ENCODE measurements around the gene HLCS. TPM values are rescaled to one million over a fixed set of nuclear protein-coding genes. Genes with fewer than 3 reads are reported as not detected.
A peak's percentile ranks its signal among the peaks of the same experiment; 100 is the strongest.

The HLCS gene
- total RNA-seq, 1 donor from 2014 or later = 6.9 TPM

DNA sequence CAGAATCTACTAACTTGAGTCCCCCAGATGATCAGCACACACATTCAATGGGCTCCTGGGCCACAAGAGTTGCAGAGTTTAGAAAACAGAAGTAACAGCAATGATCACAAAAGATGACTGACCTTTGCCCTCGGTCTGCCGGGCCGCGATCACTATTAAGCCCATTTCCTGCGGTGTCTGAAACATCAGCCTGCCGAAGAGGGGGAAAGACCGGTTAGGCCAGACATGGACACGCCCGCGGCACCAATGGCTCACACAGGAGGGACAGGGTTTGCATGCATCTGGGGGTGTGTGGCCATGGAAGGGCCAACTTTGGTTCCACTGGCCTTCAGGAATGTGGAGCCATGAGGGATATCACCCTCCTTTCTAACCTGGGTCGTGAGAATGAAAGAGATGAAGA lies 199.4 kb downstream of the HLCS start:
- intact Hi-C loops (cut with DNase I) = no loop called here
- DNase-seq (ENCODE audit: low spot score) = no peak

DNA sequence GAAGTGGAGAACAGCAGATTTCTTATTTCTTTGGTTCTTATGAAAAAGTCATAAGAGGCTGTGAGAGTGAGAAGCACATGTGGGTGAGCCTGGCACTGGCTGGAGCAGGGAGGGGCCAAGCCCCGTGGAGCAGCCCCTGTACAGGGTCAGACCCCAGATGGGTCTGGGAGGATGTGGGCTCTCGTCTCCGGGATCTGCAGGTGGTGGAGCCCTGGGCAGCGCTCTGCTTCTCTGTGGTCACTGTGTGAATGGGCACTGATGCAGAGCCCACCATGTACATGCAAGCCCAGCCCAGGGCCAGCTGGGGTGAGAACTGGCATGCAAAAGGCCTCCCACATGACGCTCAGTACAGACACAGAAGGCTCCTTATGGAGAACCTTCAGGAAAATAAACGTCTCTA lies 200.0 kb downstream of the HLCS start:
- no peak for DNase-seq (ENCODE audit: low spot score)
- intact Hi-C loops (cut with DNase I) = no loop called here

DNA sequence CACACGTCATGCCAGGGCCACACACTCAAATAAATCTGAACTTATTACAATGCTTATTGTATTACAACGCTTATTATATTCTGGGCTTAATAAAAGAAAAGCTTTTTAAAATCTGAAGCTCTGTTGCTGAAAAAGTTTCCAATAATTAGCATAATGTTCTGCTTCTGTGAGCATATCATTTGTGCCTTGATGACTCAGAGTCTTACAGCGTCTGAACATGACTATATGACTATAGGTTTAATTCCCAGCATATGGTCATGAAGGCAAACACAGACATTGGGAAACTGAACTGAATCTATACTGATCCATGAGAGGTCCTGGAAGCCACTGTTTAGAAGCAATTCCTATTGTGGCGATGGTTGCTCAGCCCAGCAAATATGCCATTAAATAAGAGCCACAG lies 201.2 kb downstream of the HLCS start:
- no peak for DNase-seq (ENCODE audit: low spot score)
- intact Hi-C loops (cut with DNase I) = no loop called here

DNA sequence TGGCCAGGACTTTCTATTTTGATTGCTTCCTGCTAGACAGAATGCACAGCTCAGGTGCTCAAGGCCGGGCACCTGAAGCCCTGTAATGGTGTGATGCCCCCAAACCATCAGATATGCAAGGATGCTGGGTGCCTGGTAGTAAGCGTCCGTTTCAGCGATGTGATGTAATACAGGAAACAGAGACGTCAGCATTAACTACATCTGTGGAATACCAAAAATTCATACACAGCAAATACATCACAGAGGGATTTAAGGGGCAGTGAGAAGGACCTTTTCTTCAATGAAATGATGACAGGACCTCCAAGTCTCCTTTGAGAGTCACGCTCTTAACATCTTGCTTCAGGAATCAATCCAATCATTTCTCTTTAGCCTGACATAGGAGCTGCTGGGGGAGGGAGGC lies 203.2 kb downstream of the HLCS start:
- intact Hi-C loops (cut with DNase I) = no loop called here
- no peak for DNase-seq (ENCODE audit: low spot score)

DNA sequence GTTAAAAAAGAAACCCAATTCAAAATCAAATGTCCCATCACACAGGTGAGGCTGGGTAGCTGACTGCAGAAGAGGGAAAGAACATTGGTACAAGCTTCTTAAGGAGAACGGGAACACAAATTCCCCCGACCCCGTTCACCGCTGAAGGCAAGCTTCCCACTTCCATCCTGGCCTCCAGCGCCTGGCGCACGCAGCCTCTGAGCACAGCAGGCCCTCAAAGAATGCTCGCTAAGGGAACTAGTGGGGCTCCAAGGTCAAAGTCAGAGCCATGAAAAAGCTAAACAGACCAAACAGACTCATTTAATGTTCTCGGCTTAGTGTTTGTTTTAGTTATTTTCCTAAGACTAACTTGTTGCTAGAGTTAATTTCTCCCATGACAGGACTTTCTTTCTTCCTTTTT lies 203.8 kb downstream of the HLCS start:
- intact Hi-C loops (cut with DNase I) = no loop called here
- no peak for DNase-seq (ENCODE audit: low spot score)

DNA sequence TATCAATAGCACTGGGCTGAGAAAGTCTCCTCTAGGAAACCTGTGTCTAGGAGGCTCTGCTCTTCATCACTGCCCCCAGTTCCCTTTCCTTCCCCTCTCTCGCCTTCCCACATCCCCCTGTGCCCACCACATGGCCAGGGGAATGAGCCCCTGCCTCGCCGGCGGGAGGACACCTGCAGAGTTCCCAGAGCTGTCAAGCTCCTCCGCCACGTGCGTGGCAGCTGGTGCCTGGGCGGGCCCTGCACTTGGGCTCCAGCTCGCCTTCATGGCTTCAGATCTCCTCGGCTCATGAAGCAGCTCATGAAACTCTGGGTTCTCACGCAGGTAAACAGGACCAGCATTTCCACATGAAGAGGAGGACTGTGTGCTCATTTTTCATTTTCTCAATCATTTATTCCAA lies 204.8 kb downstream of the HLCS start:
- intact Hi-C loops (cut with DNase I) = no loop called here
- DNase-seq (ENCODE audit: low spot score) = no peak

DNA sequence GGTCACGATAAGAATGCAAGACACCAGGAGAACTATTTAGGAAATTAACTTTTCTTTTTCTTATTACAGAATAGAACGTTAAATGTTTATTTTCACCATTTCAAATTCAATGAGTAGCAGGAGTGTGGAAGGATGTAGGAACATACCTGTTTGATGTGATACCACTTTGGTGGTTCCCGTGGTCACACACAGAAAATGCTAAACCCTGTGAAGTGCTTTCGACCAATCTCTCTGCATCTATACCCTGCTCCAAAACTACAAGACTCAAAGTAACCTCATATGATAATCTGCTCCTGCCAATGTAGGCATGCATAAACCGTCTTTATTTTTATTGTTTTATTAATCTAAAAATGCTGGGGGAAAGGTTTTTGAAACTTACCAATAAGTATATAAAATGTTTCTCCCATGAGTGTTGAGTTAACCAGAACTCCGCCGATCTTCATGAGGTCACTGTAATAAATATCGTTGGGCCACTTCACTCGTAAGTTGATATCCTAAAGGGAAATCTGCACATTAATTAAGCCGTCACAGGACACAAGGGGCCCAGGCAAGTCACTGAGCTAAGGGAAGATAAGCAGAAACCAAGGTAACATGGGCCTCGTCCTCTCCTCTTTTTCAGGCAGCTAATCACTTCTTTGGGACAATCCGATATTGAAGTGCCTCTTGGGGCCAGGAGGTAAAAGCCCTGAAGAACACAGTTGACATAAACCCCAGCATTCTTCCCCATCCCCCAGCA lies 207.0 kb downstream of the HLCS start:
- no peak for DNase-seq (ENCODE audit: low spot score)
- intact Hi-C loops (cut with DNase I) = no loop called here

DNA sequence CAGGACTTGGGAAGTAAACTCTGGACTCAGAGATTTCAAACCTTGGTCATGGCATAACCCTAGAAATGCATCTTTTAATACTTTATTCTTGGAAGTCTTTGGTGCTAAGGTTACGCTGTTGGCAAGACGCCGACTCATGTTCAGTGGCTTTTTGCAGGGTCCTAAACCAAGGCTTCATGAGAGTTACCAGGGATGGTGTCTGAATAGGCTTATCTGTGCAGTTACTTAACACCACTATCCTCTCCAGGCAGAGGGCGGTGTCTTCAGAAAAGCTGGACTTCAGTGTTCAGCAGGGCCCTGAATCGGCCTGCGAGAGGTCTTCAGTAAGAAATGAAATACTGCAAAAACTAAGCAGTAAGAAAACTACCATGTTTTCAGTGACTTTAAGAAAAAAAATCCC lies 209.3 kb downstream of the HLCS start:
- intact Hi-C loops (cut with DNase I) = no loop called here
- no peak for DNase-seq (ENCODE audit: low spot score)

DNA sequence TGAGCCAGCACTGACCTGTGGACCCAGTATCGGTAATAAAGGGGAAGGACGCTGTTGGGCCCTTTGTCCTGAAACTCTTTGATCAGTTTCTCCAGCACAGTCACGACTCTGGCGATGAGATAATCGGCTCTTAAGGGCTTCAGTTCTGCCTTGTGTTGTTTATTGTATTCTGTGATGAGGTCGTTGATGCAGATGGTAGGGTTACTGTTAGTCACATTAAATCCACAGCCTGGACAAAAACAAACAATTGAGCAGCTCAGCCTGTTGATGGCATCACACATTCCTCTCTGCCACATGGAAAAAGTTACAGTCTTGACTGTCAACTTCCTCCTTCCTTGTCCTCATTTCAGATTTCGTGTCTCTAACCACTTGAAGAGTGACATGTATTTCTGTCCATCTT lies 209.9 kb downstream of the HLCS start:
- no peak for DNase-seq (ENCODE audit: low spot score)
- intact Hi-C loops (cut with DNase I) = no loop called here

DNA sequence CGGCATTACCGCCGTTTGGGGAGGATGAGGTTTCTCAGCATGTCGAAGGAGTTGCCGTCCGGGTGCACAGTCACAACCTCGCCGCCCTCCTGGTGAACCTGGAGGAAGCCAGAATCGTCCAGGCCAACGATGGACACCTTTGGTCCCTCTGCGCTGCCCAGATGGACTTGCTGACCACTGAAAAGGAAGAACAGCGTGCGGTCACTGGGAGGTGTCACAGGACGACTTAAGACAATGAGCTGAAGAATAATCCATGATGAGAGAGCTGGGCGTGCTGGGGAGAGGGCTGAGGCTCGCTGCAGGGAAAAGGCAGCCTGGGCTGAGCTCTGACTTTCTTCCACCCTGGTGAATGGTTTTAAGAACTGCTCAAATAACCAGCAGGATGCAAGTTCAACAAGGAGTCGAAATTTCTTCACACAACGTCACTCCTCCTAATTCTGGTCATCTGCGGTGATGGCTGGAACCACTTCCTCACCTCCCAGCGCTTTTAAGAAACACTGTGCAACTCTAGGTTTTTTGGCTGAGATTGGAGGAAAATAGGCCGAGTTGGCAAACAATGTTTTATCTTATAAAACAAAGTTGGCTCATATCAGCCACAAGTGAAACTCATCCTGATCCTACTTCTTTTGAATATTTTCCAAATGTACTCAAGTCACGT lies 212.1 kb downstream of the HLCS start:
- DNase-seq (ENCODE audit: low spot score) = no peak
- intact Hi-C loops (cut with DNase I) = no loop called here

DNA sequence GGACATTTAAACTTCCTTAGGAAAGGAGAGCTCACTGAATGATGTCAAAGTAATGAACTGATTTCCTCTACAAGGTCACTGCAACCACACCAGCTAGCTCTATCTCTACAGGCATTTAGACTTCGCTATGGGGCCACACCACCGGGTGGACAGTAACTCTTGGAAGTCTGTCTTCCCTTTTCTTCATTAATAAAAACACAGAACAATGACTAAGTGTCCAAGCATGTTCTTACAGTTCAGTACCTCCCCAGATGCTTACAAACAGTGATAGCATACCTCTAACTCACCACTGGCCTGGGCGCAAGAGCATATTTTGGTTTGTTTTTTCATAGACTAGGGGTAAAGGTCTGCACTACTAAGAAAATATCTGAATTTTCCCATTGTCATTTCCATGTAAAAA lies 212.9 kb downstream of the HLCS start:
- no peak for DNase-seq (ENCODE audit: low spot score)
- intact Hi-C loops (cut with DNase I) = no loop called here

DNA sequence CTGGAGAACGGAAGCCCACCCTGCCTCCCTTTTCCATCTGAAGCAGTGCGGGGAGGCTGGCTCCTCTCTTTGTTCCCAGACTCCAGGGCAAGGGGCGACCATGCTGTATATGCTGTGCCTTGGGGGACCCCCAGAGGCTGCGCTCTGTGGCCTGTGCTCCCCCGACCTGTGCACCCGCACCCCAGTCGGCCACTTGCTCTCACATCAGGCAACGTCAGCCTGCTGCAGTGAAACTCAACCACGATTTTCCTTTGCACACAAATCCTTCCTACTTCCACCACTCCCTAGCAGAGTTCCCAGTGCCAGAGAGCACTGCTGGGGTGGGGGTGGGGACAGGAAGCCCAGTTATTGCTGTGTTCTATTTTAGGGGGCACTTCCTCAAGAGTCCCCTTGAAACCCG lies 215.1 kb downstream of the HLCS start:
- intact Hi-C loops (cut with DNase I) = no loop called here
- no peak for DNase-seq (ENCODE audit: low spot score)

DNA sequence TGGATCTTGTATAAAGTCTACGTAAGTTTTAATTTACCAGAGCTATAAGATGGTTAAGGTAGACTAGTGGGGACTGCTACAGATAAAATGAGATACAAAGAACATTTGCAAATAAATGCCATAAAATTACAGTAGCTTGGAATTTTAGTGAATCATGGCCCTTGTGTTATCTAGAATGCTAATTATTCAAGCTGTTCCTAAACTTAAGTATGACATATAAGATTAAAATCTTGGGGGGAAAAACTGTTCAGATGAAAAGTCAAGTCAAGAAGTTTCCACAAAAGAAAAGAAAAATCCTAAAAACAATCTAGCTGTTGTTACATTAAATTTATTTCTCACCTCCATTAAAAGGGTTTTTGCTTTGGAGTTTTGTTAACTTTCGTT lies 215.9 kb downstream of the HLCS start:
- DNase-seq (ENCODE audit: low spot score) = no peak
- intact Hi-C loops (cut with DNase I) = no loop called here

DNA sequence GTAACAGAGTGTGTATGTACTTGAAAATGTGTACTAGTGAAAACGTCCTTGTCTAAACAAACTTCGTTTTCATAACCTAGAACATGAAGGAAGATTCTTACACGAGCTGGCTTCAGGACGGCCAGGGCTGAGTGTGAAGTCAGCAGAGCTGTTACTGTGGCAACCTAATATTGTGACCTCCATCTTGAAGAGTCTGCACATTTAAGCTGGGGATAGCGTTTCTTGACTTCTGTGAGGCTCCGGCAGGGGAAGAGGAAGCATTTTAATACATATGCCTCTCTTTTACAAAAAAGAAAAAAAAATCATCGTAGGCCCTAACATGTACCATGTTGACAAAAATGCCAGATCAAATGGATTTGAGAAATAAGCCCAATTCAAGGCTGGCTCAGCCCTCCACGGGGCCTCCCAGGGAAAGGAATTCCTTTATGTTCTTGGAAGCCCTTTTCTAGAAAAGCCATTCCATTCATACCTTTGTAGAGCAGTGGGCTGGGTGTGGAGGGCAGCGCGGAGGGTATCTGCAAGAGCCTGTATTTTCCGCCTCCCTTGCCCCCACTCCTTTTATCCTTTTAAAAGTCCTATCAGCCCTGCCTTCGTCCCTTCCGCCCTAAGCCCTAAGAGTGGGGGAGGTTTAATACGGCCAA lies 216.4 kb downstream of the HLCS start:
- intact Hi-C loops (cut with DNase I) = loop anchor here (5.0 kb wide), 2 partner anchors 107 to 172 kb away; no protein-coding TSS in a partner anchor
- DNase-seq (ENCODE audit: low spot score) = no peak

DNA sequence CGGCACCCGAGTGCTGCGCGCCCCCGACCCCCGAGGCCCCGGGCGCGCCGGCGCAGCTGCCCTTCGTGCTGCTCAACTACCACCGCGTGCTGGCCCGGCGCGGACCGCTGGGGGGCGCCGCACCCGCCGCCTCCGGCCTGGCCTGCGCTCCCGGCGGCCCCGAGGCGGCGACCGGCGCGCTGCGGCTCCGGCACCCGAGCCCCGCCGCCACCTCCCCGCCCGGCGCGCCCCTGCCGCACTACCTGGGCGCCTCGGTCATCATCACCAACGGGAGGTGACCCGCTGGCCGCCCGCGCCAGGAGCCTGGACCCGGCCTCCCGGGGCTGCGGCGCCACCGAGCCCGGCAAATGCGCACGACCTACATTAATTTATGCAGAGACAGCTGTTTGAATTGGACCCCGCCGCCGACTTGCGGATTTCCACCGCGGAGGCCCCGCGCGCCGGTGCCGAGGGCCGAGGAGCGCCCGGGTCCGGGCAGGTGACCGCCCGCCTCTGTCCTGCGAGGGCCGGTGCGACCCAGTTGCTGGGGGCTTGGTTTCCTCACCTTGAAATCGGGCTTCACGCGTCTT lies 218.6 kb downstream of the HLCS start:
- no peak for DNase-seq (ENCODE audit: low spot score)
- intact Hi-C loops (cut with DNase I) = loop anchor here (5.0 kb wide), 2 partner anchors 109 to 174 kb away; no protein-coding TSS in a partner anchor

DNA sequence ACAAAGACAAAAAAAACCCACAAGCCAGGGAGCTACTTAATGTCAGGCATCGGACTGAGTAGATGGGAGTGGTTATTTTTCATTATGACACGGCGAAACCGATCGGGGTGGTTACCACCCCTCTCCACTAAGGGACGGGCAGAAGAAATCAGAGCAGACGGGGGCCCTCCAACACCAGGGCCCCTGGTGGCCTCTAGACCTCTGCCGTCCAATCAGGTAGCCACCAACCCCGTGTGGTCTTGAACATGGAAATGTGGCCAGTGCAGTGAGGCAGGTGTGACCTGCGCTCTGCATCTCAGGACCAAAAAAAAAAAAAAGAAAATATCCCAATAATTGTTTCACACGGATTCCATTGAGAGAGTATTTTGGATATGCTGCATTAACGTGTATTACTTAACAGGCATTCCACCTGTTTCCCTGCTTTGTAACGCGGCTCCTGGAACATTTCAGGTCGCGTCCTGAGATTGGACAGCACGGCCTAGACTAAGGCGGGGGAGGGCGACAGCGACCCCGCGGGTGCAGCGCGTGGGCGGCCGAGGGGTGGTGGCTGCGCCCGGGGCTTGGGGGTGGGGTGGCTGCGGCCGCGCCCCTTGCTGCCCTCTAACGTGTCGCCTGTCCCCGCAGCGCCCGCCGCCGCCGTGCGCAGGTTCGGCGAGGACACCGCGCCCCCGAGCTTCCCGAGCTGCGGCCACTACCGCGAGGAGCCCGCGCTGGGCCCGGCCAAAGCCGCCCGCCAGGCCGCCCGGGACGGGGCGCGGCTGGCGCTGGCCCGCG lies 219.2 kb downstream of the HLCS start:
- no peak for DNase-seq (ENCODE audit: low spot score)
- intact Hi-C loops (cut with DNase I) = loop anchor here (5.0 kb wide), 2 partner anchors 110 to 175 kb away; no protein-coding TSS in a partner anchor

DNA sequence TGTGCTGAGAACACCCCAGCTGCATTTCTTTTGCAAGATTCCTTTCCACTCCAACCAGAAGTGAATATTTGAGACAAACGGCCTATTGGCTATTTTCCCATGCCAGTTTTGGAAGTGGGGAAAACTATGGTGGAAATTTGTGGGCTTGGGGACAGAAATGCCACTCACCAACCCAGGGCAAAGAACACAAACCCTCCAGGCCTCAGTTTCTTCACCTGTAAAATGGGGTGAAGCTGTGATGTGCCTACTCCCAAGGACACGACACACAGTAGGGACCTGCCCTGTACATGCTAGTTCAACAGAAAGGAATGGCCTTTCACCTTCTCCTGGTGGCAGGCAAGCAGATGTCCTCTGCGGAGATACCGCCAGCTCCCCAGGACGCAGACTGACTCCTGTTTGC lies 221.0 kb downstream of the HLCS start:
- DNase-seq (ENCODE audit: low spot score) = no peak
- intact Hi-C loops (cut with DNase I) = loop anchor here (5.0 kb wide), 2 partner anchors 112 to 177 kb away; no protein-coding TSS in a partner anchor

DNA sequence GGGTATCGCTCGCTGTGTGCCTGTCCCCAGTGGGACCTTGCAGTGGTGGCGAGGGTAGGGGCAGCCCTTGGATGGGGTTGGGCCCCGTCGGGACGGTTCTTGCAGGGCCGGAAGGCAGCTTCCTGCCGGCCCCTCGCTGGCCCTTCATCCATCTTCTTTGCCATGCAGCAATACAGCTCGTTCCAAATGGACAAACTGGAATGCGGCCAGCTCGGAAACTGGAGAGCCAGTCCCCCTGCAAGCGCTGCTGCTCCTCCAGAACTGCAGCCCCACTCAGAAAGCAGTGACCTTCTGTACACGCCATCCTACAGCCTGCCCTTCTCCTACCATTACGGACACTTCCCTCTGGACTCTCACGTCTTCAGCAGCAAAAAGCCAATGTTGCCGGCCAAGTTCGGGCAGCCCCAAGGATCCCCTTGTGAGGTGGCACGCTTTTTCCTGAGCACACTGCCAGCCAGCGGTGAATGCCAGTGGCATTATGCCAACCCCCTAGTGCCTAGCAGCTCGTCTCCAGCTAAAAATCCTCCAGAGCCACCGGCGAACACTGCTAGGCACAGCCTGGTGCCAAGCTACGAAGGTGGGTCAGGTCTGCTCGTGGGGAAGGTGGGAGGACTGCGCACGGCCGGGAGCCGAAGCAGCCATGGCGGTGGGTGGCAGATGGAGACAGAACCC lies 221.8 kb downstream of the HLCS start:
- intact Hi-C loops (cut with DNase I) = loop anchor here (5.0 kb wide), 2 partner anchors 113 to 178 kb away; no protein-coding TSS in a partner anchor
- DNase-seq (ENCODE audit: low spot score) = peak; percentile 73

DNA sequence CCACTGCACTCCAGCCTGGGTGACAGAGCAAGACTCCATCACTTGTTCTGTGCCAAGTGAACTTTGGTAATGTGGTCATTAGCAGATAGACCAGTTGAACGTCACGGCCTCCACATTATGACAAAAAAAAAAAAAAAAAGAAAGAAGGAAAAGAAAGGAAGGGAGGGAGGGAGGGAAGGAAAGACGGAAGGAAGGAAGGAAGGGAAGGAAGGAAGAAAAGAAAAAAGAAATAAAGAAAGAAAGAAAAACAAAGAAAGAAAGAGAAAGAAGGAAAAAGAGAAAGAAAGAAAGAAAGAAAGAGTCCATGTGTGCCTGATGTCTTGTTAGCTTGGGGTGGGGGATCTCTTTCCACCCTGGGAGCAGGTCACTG lies 222.3 kb downstream of the HLCS start:
- intact Hi-C loops (cut with DNase I) = no loop called here
- DNase-seq (ENCODE audit: low spot score) = no peak

Data from cardiac septum (tissue), 1 donor.